SU-DHL-6 (cell line): ENCODE data around the gene ZNF626.
"Not testable (repeated sequence)": the region's sequence is repeated elsewhere in the genome, so short reads cannot be mapped to it uniquely, and the experiment has no call there.

Experiments used
- EZH2phosphoT487 ChIP-seq: fragments of 200-600 bp; sonication (generic), shearing (Covaris generic); conservative IDR thresholded peaks from 2 replicates; pipeline ENCODE4 v1.6.1; 2018; ENCODE audit warnings: mild to moderate bottlenecking, antibody characterized with exemption, low read length, moderate library complexity, mixed read lengths
- TF ChIP-seq, protein P1 (sequence below): fragments of 200-600 bp; sonication (generic); IDR thresholded peaks from one replicate; pipeline ENCODE4 v1.5.1; 2017; ENCODE audit warnings: antibody characterized with exemption, mild to moderate bottlenecking, low read length, moderate library complexity; ENCODE audit not compliant: insufficient read depth, poor library complexity, severe bottlenecking

DNA sequence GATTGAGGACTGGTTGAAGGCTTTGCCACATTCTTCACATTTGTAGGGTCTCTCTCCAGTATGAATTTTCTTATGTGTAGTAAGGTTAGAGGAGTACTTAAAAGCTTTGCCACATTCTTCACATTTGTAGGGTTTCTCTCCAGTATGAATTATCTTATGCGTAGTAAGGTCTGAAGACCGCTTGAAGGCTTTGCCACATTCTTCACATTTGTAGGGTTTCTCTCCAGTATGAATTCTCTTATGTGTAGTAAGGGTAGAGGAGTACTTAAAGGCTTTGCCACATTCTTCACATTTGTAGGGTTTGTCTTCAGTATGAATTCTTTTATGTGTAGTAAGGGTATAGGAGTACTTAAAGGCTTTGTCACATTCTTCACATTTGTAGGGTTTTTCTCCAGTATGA is 36.8 kb downstream of the ZNF626 start:
- TF ChIP-seq, protein P1, sequence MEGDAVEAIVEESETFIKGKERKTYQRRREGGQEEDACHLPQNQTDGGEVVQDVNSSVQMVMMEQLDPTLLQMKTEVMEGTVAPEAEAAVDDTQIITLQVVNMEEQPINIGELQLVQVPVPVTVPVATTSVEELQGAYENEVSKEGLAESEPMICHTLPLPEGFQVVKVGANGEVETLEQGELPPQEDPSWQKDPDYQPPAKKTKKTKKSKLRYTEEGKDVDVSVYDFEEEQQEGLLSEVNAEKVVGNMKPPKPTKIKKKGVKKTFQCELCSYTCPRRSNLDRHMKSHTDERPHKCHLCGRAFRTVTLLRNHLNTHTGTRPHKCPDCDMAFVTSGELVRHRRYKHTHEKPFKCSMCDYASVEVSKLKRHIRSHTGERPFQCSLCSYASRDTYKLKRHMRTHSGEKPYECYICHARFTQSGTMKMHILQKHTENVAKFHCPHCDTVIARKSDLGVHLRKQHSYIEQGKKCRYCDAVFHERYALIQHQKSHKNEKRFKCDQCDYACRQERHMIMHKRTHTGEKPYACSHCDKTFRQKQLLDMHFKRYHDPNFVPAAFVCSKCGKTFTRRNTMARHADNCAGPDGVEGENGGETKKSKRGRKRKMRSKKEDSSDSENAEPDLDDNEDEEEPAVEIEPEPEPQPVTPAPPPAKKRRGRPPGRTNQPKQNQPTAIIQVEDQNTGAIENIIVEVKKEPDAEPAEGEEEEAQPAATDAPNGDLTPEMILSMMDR: not testable (repeated sequence)
- TF ChIP-seq EZH2phosphoT487: not testable (repeated sequence)
